Chondrocyte (in vitro differentiated cells): ENCODE data around the gene TMEM134. TPM values are rescaled to one million over a fixed set of nuclear protein-coding genes. Genes with fewer than 3 reads are reported as not detected.
A peak's percentile ranks its signal among the peaks of the same experiment; 100 is the strongest.

Experiments used
- DNase-seq: peaks from one replicate; pipeline ENCODE4 v3.0.0; 2021; ENCODE audit warnings: mixed read lengths, low spot score
- H3K27ac Mint-ChIP-seq: one replicate; pipeline ENCODE4 v1.8.0; 2021; ENCODE audit warnings: mild to moderate bottlenecking, moderate library complexity, mixed read lengths; ENCODE audit not compliant: unreplicated experiment
- H3K27me3 Mint-ChIP-seq: 2 replicates; pipeline ENCODE4 v1.8.0; 2021; ENCODE audit warnings: low read depth, mixed read lengths
- H3K36me3 Mint-ChIP-seq: 2 replicates; pipeline ENCODE4 v1.8.0; 2021; ENCODE audit warnings: low read depth, mixed read lengths
- H3K4me1 Mint-ChIP-seq: 2 replicates; pipeline ENCODE4 v1.8.0; 2021; ENCODE audit warnings: low read depth, mild to moderate bottlenecking, mixed read lengths
- H3K4me3 Mint-ChIP-seq: one replicate; pipeline ENCODE4 v1.8.0; 2021; ENCODE audit warnings: mild to moderate bottlenecking, moderate library complexity, mixed read lengths; ENCODE audit not compliant: unreplicated experiment
- H3K9me3 Mint-ChIP-seq: 2 replicates; pipeline ENCODE4 v1.8.0; 2021; ENCODE audit warnings: low read depth, mixed read lengths
- total RNA-seq: library from RNA; stranded (reverse); gene quantifications from 3 replicates; pipeline ENCODE4 v1.2.1, GENCODE V29; 2021
- TF ChIP-seq, protein P1 (sequence below): fragments of 200-600 bp; sonication (generic); IDR thresholded peaks from 2 replicates; pipeline ENCODE4 v1.5.0; 2021; ENCODE audit warnings: antibody characterized with exemption, mild to moderate bottlenecking, moderate library complexity

The TMEM134 gene
- total RNA-seq, 1 donor from 2014 or later = 50.9 TPM

DNA sequence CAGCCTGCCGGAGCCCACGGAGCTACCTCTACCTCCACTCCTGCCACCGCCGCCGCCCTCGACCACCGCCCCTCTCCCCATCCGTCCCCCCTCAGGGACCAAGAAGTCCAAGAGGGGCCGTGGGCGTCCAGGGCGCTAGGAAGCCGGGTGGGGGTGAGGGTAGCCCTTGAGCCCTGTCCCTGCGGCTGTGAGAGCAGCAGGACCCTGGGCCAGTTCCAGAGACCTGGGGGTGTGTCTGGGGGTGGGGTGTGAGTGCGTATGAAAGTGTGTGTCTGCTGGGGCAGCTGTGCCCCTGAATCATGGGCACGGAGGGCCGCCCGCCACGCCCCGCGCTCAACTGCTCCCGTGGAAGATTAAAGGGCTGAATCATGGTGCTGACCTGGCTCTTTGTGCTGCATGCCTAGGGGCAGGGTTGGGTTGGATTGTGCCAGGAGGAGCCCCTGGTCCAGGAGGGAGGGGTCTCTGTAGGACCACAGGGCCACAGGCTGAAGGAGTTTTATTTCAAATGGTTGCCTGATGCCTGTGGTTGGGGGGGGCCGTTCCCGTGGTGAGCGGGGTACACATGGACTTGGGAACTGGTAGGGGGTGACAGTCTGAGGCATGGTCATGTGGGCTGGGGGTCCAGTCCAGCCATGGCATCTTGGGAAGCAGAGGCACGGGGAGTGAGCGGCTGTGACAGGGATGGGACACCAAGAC, 33.9 kb downstream of the TMEM134 start:
- no peaks in the 10 kb centered on the region for H3K9me3 Mint-ChIP-seq
- H3K4me1 Mint-ChIP-seq = peaks cover 14% of the 10 kb centered on the region
- H3K27me3 Mint-ChIP-seq = no peaks in the 10 kb centered on the region
- no peak overlapping the region for H3K27ac Mint-ChIP-seq
- TF ChIP-seq, protein P1, sequence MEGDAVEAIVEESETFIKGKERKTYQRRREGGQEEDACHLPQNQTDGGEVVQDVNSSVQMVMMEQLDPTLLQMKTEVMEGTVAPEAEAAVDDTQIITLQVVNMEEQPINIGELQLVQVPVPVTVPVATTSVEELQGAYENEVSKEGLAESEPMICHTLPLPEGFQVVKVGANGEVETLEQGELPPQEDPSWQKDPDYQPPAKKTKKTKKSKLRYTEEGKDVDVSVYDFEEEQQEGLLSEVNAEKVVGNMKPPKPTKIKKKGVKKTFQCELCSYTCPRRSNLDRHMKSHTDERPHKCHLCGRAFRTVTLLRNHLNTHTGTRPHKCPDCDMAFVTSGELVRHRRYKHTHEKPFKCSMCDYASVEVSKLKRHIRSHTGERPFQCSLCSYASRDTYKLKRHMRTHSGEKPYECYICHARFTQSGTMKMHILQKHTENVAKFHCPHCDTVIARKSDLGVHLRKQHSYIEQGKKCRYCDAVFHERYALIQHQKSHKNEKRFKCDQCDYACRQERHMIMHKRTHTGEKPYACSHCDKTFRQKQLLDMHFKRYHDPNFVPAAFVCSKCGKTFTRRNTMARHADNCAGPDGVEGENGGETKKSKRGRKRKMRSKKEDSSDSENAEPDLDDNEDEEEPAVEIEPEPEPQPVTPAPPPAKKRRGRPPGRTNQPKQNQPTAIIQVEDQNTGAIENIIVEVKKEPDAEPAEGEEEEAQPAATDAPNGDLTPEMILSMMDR = no peak
- no peak overlapping the region for H3K4me3 Mint-ChIP-seq
- peak; percentile 88 for DNase-seq
- peaks cover 2% of the 10 kb centered on the region for H3K36me3 Mint-ChIP-seq

DNA sequence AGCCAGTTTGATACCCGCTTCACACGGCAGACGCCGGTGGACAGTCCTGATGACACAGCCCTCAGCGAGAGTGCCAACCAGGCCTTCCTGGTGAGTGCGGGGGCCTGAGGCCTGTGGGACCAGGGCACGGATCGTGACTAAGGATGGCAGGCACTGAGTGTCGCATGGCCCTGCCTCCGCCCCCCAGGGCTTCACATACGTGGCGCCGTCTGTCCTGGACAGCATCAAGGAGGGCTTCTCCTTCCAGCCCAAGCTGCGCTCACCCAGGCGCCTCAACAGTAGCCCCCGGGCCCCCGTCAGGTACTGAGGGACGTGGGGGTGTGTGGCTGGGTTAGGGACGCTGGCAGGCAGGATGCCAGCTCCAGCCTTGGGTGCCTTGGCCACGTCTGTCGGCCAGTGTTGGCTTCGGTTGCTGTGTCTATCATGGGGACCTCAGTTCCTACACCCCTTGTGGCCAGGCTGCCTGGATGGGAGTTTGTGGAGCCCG, 34.6 kb downstream of the TMEM134 start:
- H3K4me1 Mint-ChIP-seq = peaks cover 10% of the 10 kb centered on the region

DNA sequence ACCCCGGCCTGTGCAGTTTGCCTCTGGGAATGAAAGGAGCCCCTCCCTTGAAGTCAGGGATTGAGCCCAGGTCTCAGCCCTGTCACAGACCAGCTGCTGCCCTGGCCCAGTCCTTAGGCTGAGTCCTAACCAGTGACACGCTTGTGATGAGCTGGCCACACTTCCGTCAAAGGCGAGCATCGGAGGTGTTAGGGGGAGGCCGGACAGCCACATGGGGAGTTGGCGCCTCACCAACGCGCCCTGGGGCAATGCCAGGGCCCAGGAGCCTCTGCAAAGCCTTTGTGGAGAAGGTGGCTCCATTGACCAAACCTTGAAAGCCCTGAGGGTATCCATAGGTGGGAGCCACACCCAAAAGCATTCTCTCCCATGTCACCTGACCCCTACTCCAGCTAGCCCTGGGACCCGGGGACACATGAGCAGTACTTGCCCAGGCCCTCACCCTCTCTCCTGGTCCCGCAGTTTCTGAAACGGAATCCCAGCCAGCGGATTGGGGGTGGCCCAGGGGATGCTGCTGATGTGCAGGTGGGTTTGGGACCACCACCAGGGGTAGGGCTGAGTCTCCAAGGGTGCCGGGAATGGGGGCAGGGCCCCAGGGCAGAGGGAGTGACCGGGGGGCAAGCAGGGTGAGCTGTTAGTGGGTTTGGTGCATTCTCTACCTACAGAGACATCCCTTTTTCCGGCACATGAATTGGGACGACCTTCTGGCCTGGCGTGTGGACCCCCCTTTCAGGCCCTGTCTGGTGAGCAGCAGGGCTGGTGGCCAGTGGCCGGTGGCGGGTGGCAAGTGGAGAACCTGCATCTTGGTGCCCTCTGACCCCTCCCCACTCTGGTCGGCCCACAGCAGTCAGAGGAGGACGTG, 35.3 kb downstream of the TMEM134 start:
- DNase-seq = no peak
- TF ChIP-seq, protein P1 = no peak
- Mint-ChIP-seq H3K27me3 (no peaks in the 10 kb centered on the region), H3K9me3 (no peaks in the 10 kb centered on the region), H3K4me3 (no peak overlapping the region), H3K27ac (no peak overlapping the region), H3K36me3 (peaks cover 2% of the 10 kb centered on the region), H3K4me1 (peaks cover 12% of the 10 kb centered on the region)

More for the DNA sequence above, 34.6 kb downstream of the TMEM134 start:
- DNase-seq = no peak
- Mint-ChIP-seq H3K4me3 (no peak overlapping the region), H3K27ac (no peak overlapping the region), H3K9me3 (no peaks in the 10 kb centered on the region), H3K36me3 (peaks cover 2% of the 10 kb centered on the region), H3K27me3 (no peaks in the 10 kb centered on the region)
- TF ChIP-seq, protein P1 = no peak

DNA sequence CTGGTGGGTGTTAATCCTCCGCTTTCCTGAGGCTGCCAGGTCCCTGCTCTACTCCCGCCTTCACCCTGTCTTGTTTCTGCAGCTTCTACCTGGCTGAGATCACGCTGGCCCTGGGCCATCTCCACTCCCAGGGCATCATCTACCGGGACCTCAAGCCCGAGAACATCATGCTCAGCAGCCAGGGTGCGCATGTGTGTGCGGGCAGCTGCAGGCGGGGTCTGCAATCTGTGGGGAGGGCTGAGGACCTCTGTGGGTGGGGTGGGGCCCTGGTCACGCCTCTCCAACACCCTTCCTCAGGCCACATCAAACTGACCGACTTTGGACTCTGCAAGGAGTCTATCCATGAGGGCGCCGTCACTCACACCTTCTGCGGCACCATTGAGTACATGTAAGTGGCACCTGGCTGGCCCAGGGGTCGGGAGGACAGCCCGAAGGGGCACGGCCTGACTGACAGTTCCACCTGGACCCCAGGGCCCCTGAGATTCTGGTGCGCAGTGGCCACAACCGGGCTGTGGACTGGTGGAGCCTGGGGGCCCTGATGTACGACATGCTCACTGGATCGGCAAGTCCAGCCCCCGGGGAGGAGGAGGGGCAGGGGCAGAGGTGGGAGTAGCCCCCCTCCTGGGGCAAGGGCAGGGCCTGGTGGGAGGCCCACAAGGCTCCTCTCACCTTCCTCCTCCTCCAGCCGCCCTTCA, 36.2 kb downstream of the TMEM134 start:
- Mint-ChIP-seq H3K4me3 (no peak overlapping the region), H3K36me3 (peaks cover 2% of the 10 kb centered on the region), H3K4me1 (peaks cover 18% of the 10 kb centered on the region), H3K27me3 (no peaks in the 10 kb centered on the region), H3K27ac (no peak overlapping the region), H3K9me3 (no peaks in the 10 kb centered on the region)
- TF ChIP-seq, protein P1 = no peak
- no peak for DNase-seq
